A673 (cell line): Measurements from ENCODE around the gene PGD. TPM values are rescaled to one million over a fixed set of nuclear protein-coding genes. Genes with fewer than 3 reads are reported as not detected.

Experiments used
- BruUV-seq: library from RNA; stranded (reverse); fragments of 400-500 nt; replicated peaks from 2 replicates; lab custom pipeline; 2021; lab: Mats Ljungman, UMichigan
- CTCF ChIA-PET: fragments of 300-600 bp; sonication (Branson Sonifier 250); formaldehyde crosslinking; loops from one replicate; lab custom pipeline; 2022; ENCODE audit warnings: antibody characterized with exemption; lab: Charles Lee
- POLR2A ChIA-PET: fragments of 300-600 bp; sonication (Branson Sonifier 250); formaldehyde crosslinking; loops from one replicate; lab custom pipeline; 2022; ENCODE audit warnings: antibody characterized with exemption; ENCODE audit not compliant: low non-redundant PET; lab: Charles Lee
- DNase-seq: peaks from one replicate; pipeline ENCODE4 v3.0.0-alpha.2; 2015; ENCODE audit warnings: low spot score
- H3K27ac ChIP-seq: fragments of 200-600 bp; sonication (generic); 2 replicates; pipeline ENCODE4 v1.5.1; 2016; ENCODE audit warnings: mixed run types, low read depth, mild to moderate bottlenecking, mixed read lengths, antibody characterized with exemption, low read length; ENCODE audit not compliant: poor library complexity, severe bottlenecking
- H3K27me3 ChIP-seq: fragments of 200-600 bp; sonication (generic); replicated peaks from 2 replicates; pipeline ENCODE4 v1.6.1; 2017; ENCODE audit warnings: mixed run types, low read depth, mild to moderate bottlenecking, mixed read lengths, antibody characterized with exemption, low read length; ENCODE audit not compliant: insufficient read depth, poor library complexity
- H3K36me3 ChIP-seq: fragments of 200-600 bp; sonication (generic); 2 replicates; pipeline ENCODE4 v1.6.1; 2016; ENCODE audit warnings: mixed run types, mild to moderate bottlenecking, mixed read lengths, antibody characterized with exemption, low read length; ENCODE audit not compliant: insufficient read depth, poor library complexity, severe bottlenecking
- H3K4me1 ChIP-seq: fragments of 200-600 bp; sonication (generic); 2 replicates; pipeline ENCODE4 v1.6.1; 2017; ENCODE audit warnings: mixed run types, mild to moderate bottlenecking, mixed read lengths, antibody characterized with exemption, low read length; ENCODE audit not compliant: insufficient read depth, poor library complexity, severe bottlenecking
- H3K4me3 ChIP-seq: fragments of 200-600 bp; sonication (generic); 2 replicates; pipeline ENCODE4 v1.5.1; 2016; ENCODE audit warnings: low read depth, mixed run types, mild to moderate bottlenecking, mixed read lengths, low read length; ENCODE audit not compliant: poor library complexity, severe bottlenecking
- H3K9me3 ChIP-seq: fragments of 200-600 bp; sonication (generic); 2 replicates; pipeline ENCODE4 v1.6.1; 2016; ENCODE audit warnings: mixed run types, low read depth, mild to moderate bottlenecking, mixed read lengths, antibody characterized with exemption, low read length; ENCODE audit not compliant: poor library complexity, severe bottlenecking
- EZH2 ChIP-seq: fragments of 200-600 bp; sonication (generic); IDR thresholded peaks from 2 replicates; pipeline ENCODE4 v1.6.1; 2017; ENCODE audit warnings: borderline replicate concordance, low read depth, mild to moderate bottlenecking, mixed read lengths, antibody characterized with exemption, low read length; ENCODE audit not compliant: poor library complexity, severe bottlenecking
- intact Hi-C: fragments of 100-400 bp; cut with micrococcal nuclease; formaldehyde crosslinking; loops from one replicate; pipeline ENCODE4 v1.10.0; 2022; ENCODE audit not compliant: unreplicated experiment
- total RNA-seq: library from RNA; stranded (reverse); gene quantifications from 2 replicates; pipeline ENCODE4 v1.2.3, GENCODE V29; 2021
- TF ChIP-seq, protein P1 (sequence below): fragments of 300-800, 200-600 bp; sonication (generic); conservative IDR thresholded peaks from 2 replicates; pipeline ENCODE4 v1.5.1; 2017; ENCODE audit warnings: low read depth, mild to moderate bottlenecking, antibody characterized with exemption, low read length, moderate library complexity, mixed read lengths

The PGD gene
- total RNA-seq, 1 experiment from 2014 or later = 451 TPM

DNA sequence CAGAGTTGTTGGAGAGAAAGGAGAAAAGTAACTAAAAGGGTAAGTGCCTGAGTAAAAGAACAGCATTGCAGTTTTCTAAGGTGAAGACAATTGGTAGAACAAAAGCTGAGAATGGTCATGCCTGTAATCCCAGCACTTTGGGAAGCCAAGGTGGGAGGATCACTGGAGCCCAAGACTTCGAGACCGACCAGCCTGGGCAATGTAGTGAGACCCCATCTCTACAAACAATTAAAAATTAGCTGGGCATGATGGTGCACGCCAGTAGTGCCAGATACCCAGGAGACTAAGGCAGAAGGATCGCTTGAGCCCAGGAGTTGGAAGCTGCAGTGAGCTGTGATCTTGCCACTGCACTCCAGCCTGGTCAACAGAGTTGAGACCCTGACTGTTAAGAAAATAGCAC is 15.2 kb upstream of the PGD start:
- Histone ChIP-seq H3K9me3 (no peaks in the 10 kb centered on the region), H3K36me3 (peaks cover 11% of the 10 kb centered on the region), H3K4me1 (peaks cover 15% of the 10 kb centered on the region), H3K27ac (no peak overlapping the region), H3K4me3 (no peak overlapping the region), H3K27me3 (no peaks in the 10 kb centered on the region)
- DNase-seq = no peak
- POLR2A ChIA-PET = no interaction called here
- TF ChIP-seq EZH2 = no peak
- TF ChIP-seq, protein P1, sequence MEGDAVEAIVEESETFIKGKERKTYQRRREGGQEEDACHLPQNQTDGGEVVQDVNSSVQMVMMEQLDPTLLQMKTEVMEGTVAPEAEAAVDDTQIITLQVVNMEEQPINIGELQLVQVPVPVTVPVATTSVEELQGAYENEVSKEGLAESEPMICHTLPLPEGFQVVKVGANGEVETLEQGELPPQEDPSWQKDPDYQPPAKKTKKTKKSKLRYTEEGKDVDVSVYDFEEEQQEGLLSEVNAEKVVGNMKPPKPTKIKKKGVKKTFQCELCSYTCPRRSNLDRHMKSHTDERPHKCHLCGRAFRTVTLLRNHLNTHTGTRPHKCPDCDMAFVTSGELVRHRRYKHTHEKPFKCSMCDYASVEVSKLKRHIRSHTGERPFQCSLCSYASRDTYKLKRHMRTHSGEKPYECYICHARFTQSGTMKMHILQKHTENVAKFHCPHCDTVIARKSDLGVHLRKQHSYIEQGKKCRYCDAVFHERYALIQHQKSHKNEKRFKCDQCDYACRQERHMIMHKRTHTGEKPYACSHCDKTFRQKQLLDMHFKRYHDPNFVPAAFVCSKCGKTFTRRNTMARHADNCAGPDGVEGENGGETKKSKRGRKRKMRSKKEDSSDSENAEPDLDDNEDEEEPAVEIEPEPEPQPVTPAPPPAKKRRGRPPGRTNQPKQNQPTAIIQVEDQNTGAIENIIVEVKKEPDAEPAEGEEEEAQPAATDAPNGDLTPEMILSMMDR = no peak
- no TSS peak for BruUV-seq
- CTCF ChIA-PET = no interaction called here
- intact Hi-C loops = no loop called here

DNA sequence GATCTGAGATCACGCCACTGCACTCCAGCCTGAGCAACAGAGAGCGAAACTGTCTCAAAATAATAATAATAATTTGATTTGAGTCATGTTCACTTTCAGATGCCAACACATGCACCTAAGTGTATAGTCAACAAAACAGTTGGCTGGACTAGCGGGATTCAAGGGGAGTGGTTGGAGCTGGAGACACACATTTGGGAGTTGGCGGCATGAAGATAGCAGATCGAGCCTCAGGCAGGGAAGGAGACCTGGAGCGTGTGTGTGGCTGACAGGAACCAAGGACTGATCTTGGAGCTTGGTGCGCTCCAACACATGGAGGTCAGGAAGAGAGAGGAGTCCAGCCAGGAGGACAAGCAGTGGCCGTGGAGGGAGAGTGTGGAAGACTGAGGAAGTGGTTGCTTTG is 14.6 kb upstream of the PGD start:
- H3K9me3 ChIP-seq = no peaks in the 10 kb centered on the region
- H3K4me1 ChIP-seq = peaks cover 15% of the 10 kb centered on the region
- intact Hi-C loops = no loop called here
- no peak for DNase-seq
- no peak for TF ChIP-seq EZH2
- TF ChIP-seq, protein P1 = no peak
- ChIA-PET CTCF (no interaction called here), POLR2A (no interaction called here)
- H3K27me3 ChIP-seq = no peaks in the 10 kb centered on the region
- BruUV-seq = no TSS peak
- H3K36me3 ChIP-seq = peaks cover 6% of the 10 kb centered on the region
- no peak overlapping the region for H3K27ac ChIP-seq
- H3K4me3 ChIP-seq = no peak overlapping the region

DNA sequence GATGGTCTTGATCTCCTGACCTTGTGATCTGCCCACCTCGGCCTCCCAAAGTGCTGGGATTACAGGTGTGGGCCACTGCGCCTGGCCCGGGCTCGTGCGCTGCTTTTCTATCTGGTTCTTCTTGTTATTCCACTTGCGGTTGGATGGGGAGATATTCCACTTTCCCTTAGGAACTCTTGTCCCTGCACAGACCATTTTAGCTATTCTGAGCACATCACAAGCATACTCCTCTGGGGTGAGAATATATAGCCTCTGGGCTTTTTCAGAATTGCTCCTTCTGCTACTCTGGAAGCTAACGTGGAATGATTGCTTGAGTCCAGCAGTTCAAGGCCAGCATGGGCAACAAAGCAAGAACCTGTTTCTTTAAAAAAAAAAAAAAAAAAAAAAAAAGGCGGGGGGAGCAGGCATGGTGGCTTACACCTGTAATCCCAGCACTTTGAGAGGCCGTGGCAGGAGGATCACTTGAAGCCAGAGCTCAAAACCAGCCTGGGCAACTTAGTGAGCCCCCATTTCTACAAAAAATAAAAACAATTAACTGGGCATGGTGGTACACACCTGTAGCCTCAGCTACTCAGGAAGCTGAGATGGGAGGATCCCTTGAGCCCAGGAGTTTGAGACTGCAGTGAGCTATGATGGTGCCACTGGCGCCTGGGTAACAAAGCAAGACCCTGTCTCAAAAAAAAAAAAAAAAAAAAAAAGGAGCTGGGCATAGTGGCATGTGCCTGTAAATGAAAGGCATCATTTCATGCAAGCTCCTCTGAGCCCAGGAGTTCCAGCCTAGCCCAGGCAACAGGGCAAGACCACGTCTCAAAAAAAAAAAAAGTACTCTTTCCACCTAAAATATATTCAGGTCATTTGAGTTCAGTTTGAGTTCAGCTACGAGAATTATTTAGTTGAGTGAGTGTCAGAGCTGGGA is 11.8 kb upstream of the PGD start:
- H3K27me3 ChIP-seq = no peaks in the 10 kb centered on the region
- H3K27ac ChIP-seq = peak overlapping the region; percentile 92
- H3K36me3 ChIP-seq = no peaks in the 10 kb centered on the region
- no peaks in the 10 kb centered on the region for H3K9me3 ChIP-seq
- ChIA-PET CTCF (interaction anchor here (1.2 to 1.6 kb wide), 2 partner anchors 10 to 43 kb away, joined by 3 to 7 read pairs; partner anchors contain the start of gene CENPS), POLR2A (interaction anchor here (0.6 to 1.1 kb wide), 2 partner anchors 12 to 132 kb away, joined by 6 to 8 read pairs; partner anchors contain the start of gene PGD)
- peak overlapping the region; percentile 15 for H3K4me3 ChIP-seq
- TF ChIP-seq, protein P1 = no peak
- TF ChIP-seq EZH2 = no peak
- no TSS peak for BruUV-seq
- intact Hi-C loops = no loop called here
- no peak for DNase-seq
- peaks cover 15% of the 10 kb centered on the region for H3K4me1 ChIP-seq
